Neural cell (in vitro differentiated cells): ENCODE results near the gene GLI2. TPM values are rescaled to one million over a fixed set of nuclear protein-coding genes. Genes with fewer than 3 reads are reported as not detected.

ENCODE experiments used
- H2AFZ ChIP-seq: fragments of 200-600, 300-800 bp; sonication (generic), shearing (Covaris generic); 2 replicates; pipeline ENCODE4 v1.6.0; 2014; ENCODE audit warnings: low read depth, mild to moderate bottlenecking, antibody characterized with exemption, low read length, moderate library complexity
- H3F3A ChIP-seq: fragments of 200-600 bp; shearing (Covaris generic); 2 replicates; pipeline ENCODE4 v1.6.1; 2016; ENCODE audit warnings: mild to moderate bottlenecking, moderate library complexity, mixed read lengths, antibody characterized with exemption, low read length; ENCODE audit not compliant: insufficient read depth, poor library complexity, severe bottlenecking
- H3K27ac ChIP-seq: fragments of 200-600, 300-800 bp; sonication (generic), shearing (Covaris generic); 2 replicates; pipeline ENCODE4 v1.5.1; 2014; ENCODE audit warnings: mild to moderate bottlenecking, low read length, moderate library complexity
- H3K27me3 ChIP-seq: fragments of 300-800, 200-600 bp; sonication (generic), shearing (Covaris generic); 2 replicates; pipeline ENCODE4 v1.6.0; 2014; ENCODE audit warnings: mild to moderate bottlenecking, low read depth, low read length, moderate library complexity; ENCODE audit not compliant: insufficient read depth
- H3K36me3 ChIP-seq: fragments of 300-800, 200-600 bp; sonication (generic), shearing (Covaris generic); 2 replicates; pipeline ENCODE4 v1.5.1; 2014; ENCODE audit warnings: mild to moderate bottlenecking, antibody characterized with exemption, low read length, moderate library complexity; ENCODE audit not compliant: insufficient read depth
- H3K4me2 ChIP-seq: fragments of 300-800, 200-600 bp; sonication (generic), shearing (Covaris generic); 2 replicates; pipeline ENCODE4 v1.6.0; 2014; ENCODE audit warnings: mild to moderate bottlenecking, low read length
- H3K4me3 ChIP-seq: fragments of 300-800, 200-600 bp; sonication (generic), shearing (Covaris generic); 2 replicates; pipeline ENCODE4 v1.5.1; 2014; ENCODE audit warnings: mild to moderate bottlenecking, low read length, moderate library complexity
- H3K79me2 ChIP-seq: fragments of 200-600 bp; shearing (Covaris generic); replicated peaks from 2 replicates; pipeline ENCODE4 v1.6.0; 2014; ENCODE audit warnings: mild to moderate bottlenecking, low read length, moderate library complexity; ENCODE audit not compliant: insufficient read depth
- H3K9ac ChIP-seq: fragments of 300-800, 200-600 bp; sonication (generic), shearing (Covaris generic); 2 replicates; pipeline ENCODE4 v1.6.1; 2016; ENCODE audit warnings: mild to moderate bottlenecking, low read length, mixed read lengths
- H3K9me2 ChIP-seq: fragments of 200-600 bp; shearing (Covaris generic); 2 replicates; pipeline ENCODE4 v1.6.1; 2016; ENCODE audit warnings: mild to moderate bottlenecking, low read length, mixed read lengths; ENCODE audit not compliant: insufficient read depth
- H3K9me3 ChIP-seq: fragments of 200-600, 300-800 bp; sonication (generic), shearing (Covaris generic); 2 replicates; pipeline ENCODE4 v1.6.1; 2016; ENCODE audit warnings: mild to moderate bottlenecking, mixed run types, low read length, moderate library complexity, mixed read lengths
- H4K20me1 ChIP-seq: fragments of 200-600 bp; shearing (Covaris generic); 2 replicates; pipeline ENCODE4 v1.6.1; 2016; ENCODE audit warnings: mild to moderate bottlenecking, mixed run types; ENCODE audit not compliant: insufficient read depth
- EP300 ChIP-seq: fragments of 450-650 bp; conservative IDR thresholded peaks from 2 replicates; pipeline ENCODE4 v1.6.1; 2014; ENCODE audit warnings: antibody characterized with exemption, mild to moderate bottlenecking, moderate library complexity; ENCODE audit not compliant: poor library complexity, severe bottlenecking
- TAF1 ChIP-seq: IDR thresholded peaks from 2 replicates; pipeline ENCODE4 v1.6.1; 2012; ENCODE audit warnings: low read depth
- polyA plus RNA-seq: library from polyadenylated mRNA; depleted of rRNA; stranded (reverse); fragments of >200 nt; gene quantifications from 2 replicates; pipeline ENCODE4 v1.2.3, GENCODE V29; 2014

The GLI2 gene
- polyA plus RNA-seq, 1 donor from 2014 or later, result 0.14 TPM

- Histone ChIP-seq H3K27me3 (no peaks in the 10 kb centered on the region), H3K27ac (no peak overlapping the region), H3K36me3 (no peaks in the 10 kb centered on the region), H3K9me3 (no peaks in the 10 kb centered on the region), H3K9ac (no peak overlapping the region), H2AFZ (no peak overlapping the region), H3K79me2 (peaks cover 8% of the 10 kb centered on the region), H3K4me2 (no peak overlapping the region), H3K4me3 (no peak overlapping the region), H4K20me1 (no peaks in the 10 kb centered on the region), H3K9me2 (no peaks in the 10 kb centered on the region), H3F3A (no peaks in the 10 kb centered on the region)
- TF ChIP-seq TAF1, result no peak
- no peak for TF ChIP-seq EP300
These were observed 48.3 kb downstream of the GLI2 start for GRCh38 chr2:120783969-120784372.
